Spleen (tissue), 11 donors: Measurements from ENCODE around the gene CLBA1. TPM values are rescaled to one million over a fixed set of nuclear protein-coding genes. Genes with fewer than 3 reads are reported as not detected.

Source experiments
- DNase-seq: peaks from one replicate; pipeline ENCODE4 v3.0.0-alpha.2; 2020
- H3K27ac ChIP-seq, 8 donors: fragments of 200-600 bp; sonication (generic) in 7 of 8; 1 replicate in 4 of 8; 2 replicates in 4 of 8; pipeline versions ENCODE4 v1.5.0 to v1.8.0; 2016 to 2021; ENCODE audit warnings: inconsistent platforms in 4 of 8, mild to moderate bottlenecking in 4 of 8, moderate library complexity in 1 of 8
- H3K27me3 ChIP-seq, 7 donors: fragments of 200-600 bp; sonication (generic) in 6 of 7; replicated peaks in 1 of 7; 1 replicate in 4 of 7; 2 replicates in 3 of 7; pipeline versions ENCODE4 v1.5.0 to v1.8.0; 2016 to 2021; ENCODE audit warnings: inconsistent platforms in 3 of 7, mild to moderate bottlenecking in 1 of 7
- H3K36me3 ChIP-seq, 6 donors: fragments of 200-600 bp; sonication (generic) in 5 of 6; 1 replicate in 4 of 6; 2 replicates in 2 of 6; pipeline versions ENCODE4 v1.5.0 to v1.8.0; 2016 to 2021; ENCODE audit warnings: inconsistent platforms in 2 of 6
- H3K4me1 ChIP-seq, 6 donors: fragments of 200-600 bp; sonication (generic) in 5 of 6; 1 replicate in 3 of 6; 2 replicates in 3 of 6; pipeline versions ENCODE4 v1.5.0 to v1.8.0; 2016 to 2021; ENCODE audit warnings: inconsistent platforms in 3 of 6
- H3K4me3 ChIP-seq, 8 donors: fragments of 200-600 bp; sonication (generic) in 7 of 8; 1 replicate in 4 of 8; 2 replicates in 4 of 8; pipeline versions ENCODE4 v1.5.0 to v1.8.0; 2016 to 2021; ENCODE audit warnings: inconsistent platforms in 4 of 8, mild to moderate bottlenecking in 4 of 8, moderate library complexity in 2 of 8
- H3K9me3 ChIP-seq, 8 donors: fragments of 200-600 bp; sonication (generic) in 7 of 8; 1 replicate in 4 of 8; 2 replicates in 4 of 8; pipeline versions ENCODE4 v1.5.0 to v1.8.0; 2016 to 2021; ENCODE audit warnings: inconsistent platforms in 4 of 8
- CTCF ChIP-seq, 11 experiments: fragments of 200-600 bp in 7 of 11; fragments of 450-650 bp in 4 of 11; sonication (generic) in 4 of 11; IDR thresholded peaks in 8 of 11; conservative IDR thresholded peaks in 3 of 11; 1 replicate in 7 of 11; 2 replicates in 4 of 11; pipeline versions ENCODE4 v1.4.0 to v1.8.0; 2016 to 2021; ENCODE audit warnings: antibody characterized with exemption in 11 of 11, inconsistent platforms in 4 of 11, mild to moderate bottlenecking in 1 of 11
- POLR2A ChIP-seq, 3 donors: fragments of 450-650 bp; IDR thresholded peaks; one replicate each; pipeline ENCODE4 v1.5.1; 2017; ENCODE audit warnings: antibody characterized with exemption in 3 of 3, mild to moderate bottlenecking in 1 of 3
- POLR2AphosphoS5 ChIP-seq, 3 donors: sonication (generic); formaldehyde crosslinking; IDR thresholded peaks; one replicate each; pipeline ENCODE4 v1.5.1; 2017; ENCODE audit warnings: antibody characterized with exemption in 3 of 3
- WGBS, 5 donors: extraction: QIAGEN DNeasy Blood & Tissue Kit in 3 of 5; methylation state at CpG; one replicate each; pipeline versions ENCODE4 v1.1.5 to v1.1.7; 2013 to 2018; 5-methylcytosine and 5-hydroxymethylcytosine counted together
- intact Hi-C: fragments of 100-400 bp; cut with DNase I; formaldehyde crosslinking; loops from one replicate; pipeline ENCODE4 v1.15.0; 2023; ENCODE audit warnings: low total_unique reads
- polyA plus RNA-seq, 3 donors: library from polyadenylated mRNA; stranded (reverse); fragments of 200-250 nt; gene quantifications; one replicate each; pipeline ENCODE4 v1.2.1, GENCODE V29; 2013
- total RNA-seq, 7 donors: library from RNA; depleted of rRNA in 3 of 7; stranded (reverse); fragments of >200 nt in 3 of 7; fragmentation: NEBNext Ultra II Directional in 4 of 7; extraction: Animal tissue kit (Norgen Biotek cat#: 25700) in 4 of 7; gene quantifications; one replicate each; pipeline versions ENCODE4 v1.1.0 to v1.2.1, GENCODE V29; 2016 to 2021
- donor health status: healthy with polysubstance abuse.
- donor health status: DM: no; HTN: no; CAD: no; lungs with moderate emphysema.
- donor health status: DM: no; HTN: no; CAD: no.
- donor health status: Bipolar disorder and iron deficiency.
- donor health status: healthy.
- donor health status: DM: no; HTN: no; CAD: no.
- donor health status: DM: yes; HTN: yes; CAD: no.

CLBA1 gene
- total and polyA plus RNA-seq, 10 donors: 1.7 to 4.3 (median 3.7) TPM

- Histone ChIP-seq H3K4me1 (no peaks in the 10 kb centered on the region), H3K27ac (no peak overlapping the region), H3K36me3 (no peaks in the 10 kb centered on the region), H3K27me3 (peaks cover 0 to 2% (median 0%) of the 10 kb centered on the region in 7 donors), H3K4me3 (no peak overlapping the region), H3K9me3 (no peaks in the 10 kb centered on the region)
- no peak for TF ChIP-seq POLR2A (IDR thresholded peaks at IDR 0.05)
- TF ChIP-seq POLR2AphosphoS5 (IDR thresholded peaks at IDR 0.05): no peak
- TF ChIP-seq CTCF (IDR thresholded peaks at IDR 0.05 in 8 of 11, conservative IDR thresholded peaks at IDR 0.05 in 3 of 11): no peak
- 46 to 70% (median 54%) methylated on average over 8 to 11 of the region's 11 CpGs for WGBS, 5 donors
- intact Hi-C loops: no loop called here
- DNase-seq: no peak
Measured at GRCh38 chr14:104939666-104940410, 45.8 kb upstream of the CLBA1 start.

- no peak for DNase-seq
Measured at GRCh38 chr14:104940526-104941150, 45.0 kb upstream of the CLBA1 start.

GRCh38 chr14:104941508-104942365 is 43.9 kb upstream of the CLBA1 start:
- H3K36me3 ChIP-seq: no peaks in the 10 kb centered on the region

More at GRCh38 chr14:104940526-104941150, 45.0 kb upstream of the CLBA1 start:
- Histone ChIP-seq H3K9me3 (no peaks in the 10 kb centered on the region), H3K27me3 (no peaks in the 10 kb centered on the region), H3K36me3 (no peaks in the 10 kb centered on the region), H3K27ac (no peak overlapping the region), H3K4me1 (no peaks in the 10 kb centered on the region), H3K4me3 (no peak overlapping the region)
- TF ChIP-seq CTCF (IDR thresholded peaks at IDR 0.05 in 8 of 11, conservative IDR thresholded peaks at IDR 0.05 in 3 of 11) (no peak), POLR2A (IDR thresholded peaks at IDR 0.05) (no peak), POLR2AphosphoS5 (IDR thresholded peaks at IDR 0.05) (no peak)
- WGBS, 5 donors: 77 to 88% (median 84%) methylated on average over 3 of the region's 3 CpGs
- intact Hi-C loops: no loop called here

More at GRCh38 chr14:104941508-104942365, 43.9 kb upstream of the CLBA1 start:
- no peak for DNase-seq
- Histone ChIP-seq H3K27ac (no peak overlapping the region), H3K4me1 (no peaks in the 10 kb centered on the region), H3K9me3 (no peaks in the 10 kb centered on the region), H3K27me3 (no peaks in the 10 kb centered on the region), H3K4me3 (no peak overlapping the region)
- no peak for TF ChIP-seq CTCF (IDR thresholded peaks at IDR 0.05 in 8 of 11, conservative IDR thresholded peaks at IDR 0.05 in 3 of 11)
- no peak for TF ChIP-seq POLR2A (IDR thresholded peaks at IDR 0.05)
- TF ChIP-seq POLR2AphosphoS5 (IDR thresholded peaks at IDR 0.05): no peak
- WGBS, 5 donors: 84 to 95% (median 91%) methylated on average over 26 of the region's 26 CpGs
- intact Hi-C loops: no loop called here
